Uterus (tissue), 4 donors: ENCODE measurements around the gene LCT. TPM values are rescaled to one million over a fixed set of nuclear protein-coding genes. Genes with fewer than 3 reads are reported as not detected.

ENCODE experiments used
- DNase-seq, 2 donors: peaks; one replicate each; pipeline ENCODE4 v3.0.0-alpha.2; 2019 to 2020
- H3K27ac ChIP-seq, 2 donors: fragments of 200-600 bp; sonication (generic); 1 replicate in 1 of 2; 2 replicates in 1 of 2; pipeline ENCODE4 v1.5.1; 2016 to 2018
- H3K27me3 ChIP-seq, 2 donors: fragments of 200-600 bp; sonication (generic); one replicate each; pipeline ENCODE4 v1.5.1; 2018 to 2019; ENCODE audit warnings: control low read depth in 1 of 2
- H3K36me3 ChIP-seq, 2 donors: fragments of 200-600 bp; sonication (generic); one replicate each; pipeline ENCODE4 v1.5.1; 2019; ENCODE audit warnings: control low read depth in 1 of 2
- H3K4me1 ChIP-seq, 2 donors: fragments of 200-600 bp; sonication (generic); one replicate each; pipeline ENCODE4 v1.5.1; 2018 to 2019; ENCODE audit warnings: control low read depth in 1 of 2
- H3K4me3 ChIP-seq, 2 donors: fragments of 200-600 bp; sonication (generic); 1 replicate in 1 of 2; 2 replicates in 1 of 2; pipeline ENCODE4 v1.5.1; 2018 to 2019; ENCODE audit warnings: mild to moderate bottlenecking in 1 of 2
- H3K9me3 ChIP-seq, 2 donors: fragments of 200-600 bp; sonication (generic); one replicate each; pipeline ENCODE4 v1.5.1; 2019; ENCODE audit warnings: control low read depth in 1 of 2
- POLR2A ChIP-seq, 2 donors: fragments of 450-650 bp; IDR thresholded peaks; one replicate each; pipeline ENCODE4 v1.6.1; 2016; ENCODE audit warnings: antibody characterized with exemption in 2 of 2, mild to moderate bottlenecking in 1 of 2, moderate library complexity in 1 of 2
- intact Hi-C: fragments of 100-400 bp; cut with DNase I; formaldehyde crosslinking; loops from one replicate; pipeline ENCODE4 v1.15.1; 2023; ENCODE audit warnings: low total_unique reads
- total RNA-seq, 4 donors: library from RNA; depleted of rRNA in 3 of 4; stranded (reverse); fragments of >200 nt in 3 of 4; gene quantifications; one replicate each; pipeline versions ENCODE4 v1.1.0 to v1.2.4, GENCODE V29; 2014 to 2023
- TF ChIP-seq, protein P1 (sequence below), 4 experiments: fragments of 200-600 bp in 2 of 4; fragments of 450-650 bp in 2 of 4; sonication (generic) in 2 of 4; IDR thresholded peaks; one replicate each; pipeline ENCODE4 v1.5.1; 2016 to 2019; ENCODE audit warnings: antibody characterized with exemption in 4 of 4, mild to moderate bottlenecking in 2 of 4, moderate library complexity in 1 of 4
- donor health status: DM: yes; HTN: yes; CAD: no.

Gene LCT
- total RNA-seq, 4 donors from 2014 or later, result 0.07 TPM; not detected in 3

DNA sequence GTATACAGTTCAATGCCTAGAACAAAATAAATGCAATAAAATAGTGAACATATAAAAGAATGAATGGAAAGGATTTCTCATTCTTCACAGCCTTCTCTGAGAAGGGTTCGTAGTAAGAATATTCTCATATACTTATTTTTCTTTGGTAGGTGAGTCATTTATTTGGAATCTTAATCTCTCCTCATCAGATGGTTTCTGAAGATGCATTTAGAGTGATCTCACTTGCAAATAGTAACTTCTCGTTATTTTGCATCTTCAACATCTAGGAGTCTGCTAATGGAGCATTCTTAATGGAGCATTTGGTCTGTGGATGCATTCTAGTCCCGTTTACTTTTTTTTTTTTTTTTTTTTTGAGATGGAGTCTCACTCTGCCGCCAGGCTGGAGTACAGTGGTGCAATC is 91.4 kb downstream of the LCT start:
- TF ChIP-seq, protein P1, sequence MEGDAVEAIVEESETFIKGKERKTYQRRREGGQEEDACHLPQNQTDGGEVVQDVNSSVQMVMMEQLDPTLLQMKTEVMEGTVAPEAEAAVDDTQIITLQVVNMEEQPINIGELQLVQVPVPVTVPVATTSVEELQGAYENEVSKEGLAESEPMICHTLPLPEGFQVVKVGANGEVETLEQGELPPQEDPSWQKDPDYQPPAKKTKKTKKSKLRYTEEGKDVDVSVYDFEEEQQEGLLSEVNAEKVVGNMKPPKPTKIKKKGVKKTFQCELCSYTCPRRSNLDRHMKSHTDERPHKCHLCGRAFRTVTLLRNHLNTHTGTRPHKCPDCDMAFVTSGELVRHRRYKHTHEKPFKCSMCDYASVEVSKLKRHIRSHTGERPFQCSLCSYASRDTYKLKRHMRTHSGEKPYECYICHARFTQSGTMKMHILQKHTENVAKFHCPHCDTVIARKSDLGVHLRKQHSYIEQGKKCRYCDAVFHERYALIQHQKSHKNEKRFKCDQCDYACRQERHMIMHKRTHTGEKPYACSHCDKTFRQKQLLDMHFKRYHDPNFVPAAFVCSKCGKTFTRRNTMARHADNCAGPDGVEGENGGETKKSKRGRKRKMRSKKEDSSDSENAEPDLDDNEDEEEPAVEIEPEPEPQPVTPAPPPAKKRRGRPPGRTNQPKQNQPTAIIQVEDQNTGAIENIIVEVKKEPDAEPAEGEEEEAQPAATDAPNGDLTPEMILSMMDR (IDR thresholded peaks at IDR 0.05), result no peak
- TF ChIP-seq POLR2A (IDR thresholded peaks at IDR 0.05), result no peak
- no peak for DNase-seq
- Histone ChIP-seq H3K27me3 (no peaks in the 10 kb centered on the region), H3K4me1 (peaks cover 0 to 8% of the 10 kb centered on the region in 2 donors), H3K9me3 (no peaks in the 10 kb centered on the region), H3K4me3 (no peak overlapping the region), H3K27ac (no peak overlapping the region), H3K36me3 (no peaks in the 10 kb centered on the region)
- intact Hi-C loops, result no loop called here

DNA sequence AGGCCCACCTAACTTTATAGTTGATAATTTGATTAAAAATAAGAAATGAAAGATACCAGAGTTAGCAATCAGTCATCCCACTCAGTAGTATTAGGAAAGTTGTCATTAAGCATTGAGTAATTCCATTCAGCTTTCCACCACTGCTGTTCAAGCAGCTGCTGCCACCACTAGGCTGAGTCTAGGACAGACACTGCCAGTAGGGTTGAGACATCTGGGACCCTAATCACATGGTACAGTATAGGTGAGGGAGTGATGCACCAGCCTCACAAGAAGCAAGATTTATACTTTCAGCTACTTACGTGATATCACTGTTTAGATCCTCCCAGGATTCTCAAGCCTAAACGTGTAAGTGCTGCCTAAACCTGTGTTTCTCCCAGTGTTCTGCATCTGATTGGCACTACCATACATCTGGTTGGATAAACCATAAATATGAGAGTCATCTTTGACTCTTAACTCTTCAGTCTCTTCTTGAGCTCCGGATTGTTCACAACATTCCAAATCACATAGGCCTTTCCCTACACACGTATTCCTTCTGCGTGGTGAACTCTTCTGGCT is 92.1 kb downstream of the LCT start:
- TF ChIP-seq POLR2A (IDR thresholded peaks at IDR 0.05), result no peak
- TF ChIP-seq, protein P1 (IDR thresholded peaks at IDR 0.05), result no peak

DNA sequence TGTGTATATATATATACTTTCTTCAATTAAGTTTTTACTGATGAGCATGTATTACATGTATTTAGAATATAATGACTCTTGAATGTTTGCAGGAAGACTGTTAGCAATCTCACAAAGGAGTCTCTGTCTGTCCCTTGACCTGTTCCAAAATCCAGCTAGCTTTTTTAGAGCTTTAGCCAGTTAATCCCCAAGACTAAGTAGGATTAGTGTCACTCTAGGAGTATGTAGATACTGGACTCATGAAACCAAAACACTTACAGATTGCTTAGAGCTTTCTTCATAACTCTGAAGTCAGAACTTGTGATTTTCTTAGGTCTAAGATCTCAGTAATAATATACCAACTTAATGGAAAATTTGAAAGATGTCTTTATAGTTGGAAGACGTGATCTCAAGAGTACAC is 93.1 kb downstream of the LCT start:
- no peak overlapping the region for H3K27ac ChIP-seq
- no peaks in the 10 kb centered on the region for H3K36me3 ChIP-seq
- no peak for DNase-seq
- no peaks in the 10 kb centered on the region for H3K9me3 ChIP-seq
- intact Hi-C loops, result no loop called here
- TF ChIP-seq, protein P1 (IDR thresholded peaks at IDR 0.05), result no peak
- no peak for TF ChIP-seq POLR2A (IDR thresholded peaks at IDR 0.05)
- H3K27me3 ChIP-seq, result no peaks in the 10 kb centered on the region
- no peak overlapping the region for H3K4me3 ChIP-seq
- peaks cover 0 to 8% of the 10 kb centered on the region in 2 donors for H3K4me1 ChIP-seq

More for the DNA sequence above, 92.1 kb downstream of the LCT start:
- Histone ChIP-seq H3K4me3 (no peak overlapping the region), H3K27ac (no peak overlapping the region), H3K36me3 (no peaks in the 10 kb centered on the region), H3K27me3 (no peaks in the 10 kb centered on the region), H3K9me3 (no peaks in the 10 kb centered on the region), H3K4me1 (peaks cover 0 to 8% of the 10 kb centered on the region in 2 donors)
- no peak for DNase-seq
- intact Hi-C loops, result no loop called here

DNA sequence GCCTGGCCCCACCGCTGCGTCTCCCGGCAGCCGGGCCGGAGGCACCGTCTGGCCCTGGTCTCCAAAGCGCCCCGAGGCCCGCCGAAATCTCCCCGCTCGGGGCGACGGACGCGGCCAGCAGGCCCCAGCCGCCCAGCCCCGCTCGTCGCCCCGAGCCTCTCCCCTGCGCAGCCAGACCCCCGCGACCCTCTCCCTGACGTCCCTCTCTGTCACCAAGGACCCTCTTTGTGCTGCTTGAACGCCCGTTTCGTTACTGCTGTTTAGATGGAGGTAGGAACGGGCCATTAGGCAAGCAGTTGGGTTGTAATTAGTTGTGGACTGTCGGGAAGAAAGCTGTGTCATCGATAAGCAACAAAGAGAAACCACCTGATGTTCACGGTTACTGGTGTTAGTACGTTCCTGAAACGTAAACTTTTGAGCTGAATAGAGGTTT is 94.6 kb downstream of the LCT start:
- peak overlapping the region; percentile 97 to 99 for H3K27ac ChIP-seq
- intact Hi-C loops, result no loop called here
- TF ChIP-seq, protein P1 (IDR thresholded peaks at IDR 0.05), result no peak
- TF ChIP-seq POLR2A (IDR thresholded peaks at IDR 0.05), result peak in 1 of 2 donors; percentile 9
- H3K4me3 ChIP-seq, result peak overlapping the region; percentile 64 to 90
- H3K4me1 ChIP-seq, result peaks cover 0 to 8% of the 10 kb centered on the region in 2 donors
- no peaks in the 10 kb centered on the region for H3K36me3 ChIP-seq
- H3K9me3 ChIP-seq, result no peaks in the 10 kb centered on the region
- peak; percentile 19 to 40 for DNase-seq
- H3K27me3 ChIP-seq, result no peaks in the 10 kb centered on the region

DNA sequence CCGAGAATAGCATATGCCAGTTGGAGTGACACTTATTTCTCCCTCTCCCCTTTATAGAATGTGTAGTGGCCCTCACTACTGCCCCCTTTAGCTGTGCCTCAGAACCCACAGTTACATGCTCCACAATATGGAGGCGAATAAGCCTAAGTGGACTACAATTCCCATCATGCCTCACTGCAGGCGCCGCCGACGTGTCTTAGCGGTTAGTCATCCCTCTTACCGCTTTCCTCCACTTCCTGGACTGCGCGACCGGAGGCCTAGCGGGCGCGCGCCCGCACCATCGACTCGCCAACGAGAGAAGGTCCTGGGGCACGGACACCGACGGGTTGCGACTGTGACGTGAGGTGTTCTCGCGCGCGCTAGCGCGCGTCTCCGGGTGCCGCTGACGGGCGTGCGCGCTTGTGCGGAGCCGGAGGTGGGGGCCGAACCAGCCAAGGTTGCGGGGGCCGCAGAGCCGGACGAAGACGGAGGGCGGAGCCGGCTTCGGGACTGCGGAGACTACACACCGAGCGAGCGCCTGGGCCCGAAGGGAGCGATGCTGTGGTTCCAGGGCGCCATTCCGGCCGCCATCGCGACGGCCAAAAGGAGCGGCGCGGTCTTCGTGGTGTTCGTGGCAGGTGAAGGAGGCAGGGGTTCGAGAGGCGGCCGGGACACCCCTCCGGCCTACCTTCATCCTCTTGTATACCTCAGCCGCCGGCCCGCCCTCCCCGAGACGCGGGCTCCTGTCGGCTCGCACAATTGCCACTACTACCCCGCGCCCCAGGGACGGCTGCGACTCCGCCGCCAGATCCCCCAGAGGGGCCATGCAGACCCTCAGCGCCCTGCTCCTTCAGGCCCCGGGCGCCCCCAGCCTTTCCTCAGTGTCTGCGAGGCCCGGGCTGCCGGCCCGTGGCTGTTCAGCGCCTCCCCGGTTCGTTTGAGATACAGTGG is 95.3 kb downstream of the LCT start, which contains the start of gene UBXN4:
TSS of gene UBXN4 (plus strand) at position 461 of the 930 bp plus-strand sequence. CDS start at position 536, 75 bp downstream.
- Histone ChIP-seq H3K9me3 (no peaks in the 10 kb centered on the region), H3K4me1 (peaks cover 0 to 8% of the 10 kb centered on the region in 2 donors), H3K27ac (peak within 1 kb of the TSS; percentile 97 to 99), H3K4me3 (peak within 1 kb of the TSS; percentile 64 to 90), H3K36me3 (no peaks in the 10 kb centered on the region), H3K27me3 (no peaks in the 10 kb centered on the region)
- DNase-seq, result peak; percentile 97
- intact Hi-C loops, result no loop called here
- TF ChIP-seq POLR2A (IDR thresholded peaks at IDR 0.05), result peak; percentile 92 to 94
- TF ChIP-seq, protein P1 (IDR thresholded peaks at IDR 0.05), result peak in 1 of 4 experiments; percentile 6
